ENCODE data around the gene SLC5A3. TPM values are rescaled to one million over a fixed set of nuclear protein-coding genes. Genes with fewer than 3 reads are reported as not detected.

SLC5A3 gene
- total and polyA plus RNA-seq, 2 donors = 4.9 to 7.4 TPM

DNA sequence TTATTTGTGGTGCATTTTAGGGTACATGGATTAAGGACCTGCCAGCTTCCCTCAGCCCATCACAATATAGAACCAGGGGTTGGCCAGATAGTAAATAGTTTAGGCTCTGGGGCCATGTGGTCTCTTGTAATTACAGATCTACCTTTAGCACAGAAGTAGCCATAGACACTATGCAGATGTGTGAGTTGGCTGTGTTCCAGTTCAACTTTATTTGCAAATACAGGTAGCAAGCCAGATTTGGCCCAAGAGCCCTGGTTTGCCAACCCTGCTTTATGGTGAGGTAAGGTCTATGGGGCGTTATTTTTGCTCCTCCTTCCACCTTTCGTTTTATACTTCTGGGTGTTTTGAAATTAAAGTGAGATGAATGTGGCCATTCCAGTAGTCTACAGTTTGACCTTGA, 48.7 kb downstream of the SLC5A3 start:
- no peak for DNase-seq (ENCODE audit: low read depth in 6 of 9, low spot score in 9 of 9)
- no peaks in the 10 kb centered on the region for H3K9me3 ChIP-seq (ENCODE audit: control insufficient read depth in 2 of 2, insufficient read depth in 1 of 2, low read length in 1 of 2)
- H3K27me3 ChIP-seq (ENCODE audit: control insufficient read depth in 2 of 2, insufficient read depth in 1 of 2, low read length in 1 of 2) = no peaks in the 10 kb centered on the region
- H3K27ac ChIP-seq (ENCODE audit: low read depth in 1 of 2, low read length in 1 of 2) = no peak overlapping the region
- H3K4me3 ChIP-seq (ENCODE audit: low read length in 2 of 2) = no peak overlapping the region
- peaks cover 0 to 9% of the 10 kb centered on the region in 2 donors for H3K4me1 ChIP-seq (ENCODE audit: control insufficient read depth in 2 of 2, insufficient read depth in 2 of 2, low read length in 2 of 2)
- WGBS = 97% methylated on average over 2 of the region's 2 CpGs
- H3K36me3 ChIP-seq (ENCODE audit: control insufficient read depth in 2 of 2, insufficient read depth in 2 of 2, low read length in 1 of 2) = peaks cover 0 to 10% of the 10 kb centered on the region in 2 donors

Other genes starting within 250 kb of the SLC5A3 start
- gene ATP5PO, start 157.8 kb upstream of the SLC5A3 start, total RNA-seq = 252 TPM
- gene ATP5PO, start 157.8 kb upstream of the SLC5A3 start, polyA plus RNA-seq = 294 TPM
- 21.3 TPM for gene MRPS6, start within 50 bp of the SLC5A3 start, total RNA-seq
- 81.8 TPM for gene MRPS6, start within 50 bp of the SLC5A3 start, polyA plus RNA-seq